Mucosa of rectum (tissue), 2 donors: ENCODE results near the gene MTUS2.

Experiments used
- H3K27ac ChIP-seq, 2 donors: one replicate each; pipeline ENCODE4 v1.7.0; 2013; ENCODE audit warnings: inconsistent platforms in 2 of 2, low read depth in 2 of 2, low read length in 2 of 2
- H3K27me3 ChIP-seq, 2 donors: one replicate each; pipeline ENCODE4 v1.7.0; 2013; ENCODE audit warnings: low read length in 2 of 2; ENCODE audit not compliant: control insufficient read depth in 2 of 2, insufficient read depth in 2 of 2
- H3K36me3 ChIP-seq, 2 donors: one replicate each; pipeline ENCODE4 v1.7.0; 2013; ENCODE audit warnings: low read length in 2 of 2; ENCODE audit not compliant: control insufficient read depth in 2 of 2, insufficient read depth in 2 of 2
- H3K4me1 ChIP-seq, 2 donors: one replicate each; pipeline ENCODE4 v1.7.0; 2013; ENCODE audit warnings: low read length in 2 of 2, mild to moderate bottlenecking in 1 of 2; ENCODE audit not compliant: control insufficient read depth in 2 of 2, insufficient read depth in 2 of 2
- H3K4me3 ChIP-seq, 2 donors: one replicate each; pipeline ENCODE4 v1.7.0; 2013; ENCODE audit warnings: low read length in 2 of 2
- H3K9ac ChIP-seq, 2 donors: one replicate each; pipeline ENCODE4 v1.7.0; 2013; ENCODE audit warnings: low read length in 2 of 2, low read depth in 1 of 2, mild to moderate bottlenecking in 1 of 2
- H3K9me3 ChIP-seq, 2 donors: one replicate each; pipeline ENCODE4 v1.7.0; 2013; ENCODE audit warnings: low read length in 2 of 2; ENCODE audit not compliant: control insufficient read depth in 2 of 2
- donor health status: healthy.
- donor health status: Normal muscosa, but diverticular disease.

The MTUS2 gene

DNA sequence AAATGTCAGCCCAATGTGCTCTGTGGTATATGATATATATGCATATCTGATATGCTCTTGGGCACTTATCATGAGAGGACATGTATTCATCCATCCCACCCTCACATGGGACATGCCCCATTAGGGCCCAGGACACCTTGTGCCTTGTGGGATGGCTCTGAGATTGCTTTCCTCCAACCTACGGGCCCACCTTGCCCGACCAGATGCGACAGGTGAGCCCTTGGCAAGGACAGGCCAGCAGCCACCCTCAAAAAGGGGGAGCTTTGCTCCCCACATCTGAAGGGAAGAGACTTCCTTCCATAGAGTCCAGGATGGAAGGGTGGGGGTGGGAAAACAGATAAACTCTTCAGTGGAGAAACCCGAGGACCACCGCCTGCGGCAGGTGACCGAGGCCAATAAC is 716.7 kb downstream of the MTUS2 start:
- H3K27me3 ChIP-seq, result no peaks in the 10 kb centered on the region
- no peak overlapping the region for H3K4me3 ChIP-seq
- H3K9ac ChIP-seq, result no peak overlapping the region
- peaks cover 0 to 4% of the 10 kb centered on the region in 2 donors for H3K4me1 ChIP-seq
- peaks cover 8 to 11% of the 10 kb centered on the region in 2 donors for H3K36me3 ChIP-seq
- H3K27ac ChIP-seq, result no peak overlapping the region
- H3K9me3 ChIP-seq, result no peaks in the 10 kb centered on the region

DNA sequence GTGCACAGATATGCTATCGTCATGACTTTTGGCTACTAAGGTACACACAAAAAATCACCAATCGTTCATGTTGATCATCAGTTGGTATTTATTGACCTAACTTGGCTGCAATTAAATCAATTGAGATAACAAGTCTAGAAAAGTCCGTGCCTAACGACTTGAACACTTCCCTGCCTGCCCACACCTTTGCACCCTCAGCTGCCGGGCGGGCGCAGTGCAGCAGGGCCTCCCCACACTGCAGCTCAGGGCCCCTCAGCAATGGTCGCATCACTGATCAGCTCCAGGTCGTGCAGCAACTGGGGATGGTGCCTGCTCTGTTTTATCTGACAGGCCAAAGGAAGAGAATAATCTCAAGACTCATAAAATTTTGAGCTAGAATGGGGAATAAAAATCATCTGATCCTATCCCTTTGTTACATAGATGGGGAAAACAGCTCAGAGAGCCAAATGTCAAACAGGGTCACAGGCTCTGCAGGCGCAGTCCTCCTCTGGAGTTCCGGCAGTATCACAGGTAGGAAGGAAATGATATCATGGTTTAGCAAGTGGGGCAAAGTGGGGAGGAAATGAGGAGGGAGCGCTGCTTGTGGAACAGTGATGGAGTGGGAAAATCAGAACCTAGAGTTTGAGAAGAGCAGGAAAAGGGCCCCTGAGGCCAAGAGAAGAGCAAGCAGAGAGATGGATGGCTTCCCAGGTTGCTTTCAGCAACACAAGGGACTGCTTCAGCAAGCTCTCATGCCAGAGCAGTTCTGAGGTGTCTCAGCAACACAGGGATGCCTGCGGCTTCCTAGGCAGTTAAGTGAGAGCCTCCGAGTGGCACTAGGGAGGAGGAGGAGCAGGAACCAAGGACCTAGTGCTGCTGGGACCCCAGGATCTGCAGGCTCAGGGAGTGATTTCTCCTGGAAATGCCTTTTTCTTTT is 717.9 kb downstream of the MTUS2 start:
- Histone ChIP-seq H3K36me3 (peaks cover 3 to 6% of the 10 kb centered on the region in 2 donors), H3K4me1 (peaks cover 0 to 4% of the 10 kb centered on the region in 2 donors), H3K27me3 (no peaks in the 10 kb centered on the region), H3K27ac (no peak overlapping the region), H3K4me3 (no peak overlapping the region), H3K9me3 (no peaks in the 10 kb centered on the region), H3K9ac (no peak overlapping the region)

DNA sequence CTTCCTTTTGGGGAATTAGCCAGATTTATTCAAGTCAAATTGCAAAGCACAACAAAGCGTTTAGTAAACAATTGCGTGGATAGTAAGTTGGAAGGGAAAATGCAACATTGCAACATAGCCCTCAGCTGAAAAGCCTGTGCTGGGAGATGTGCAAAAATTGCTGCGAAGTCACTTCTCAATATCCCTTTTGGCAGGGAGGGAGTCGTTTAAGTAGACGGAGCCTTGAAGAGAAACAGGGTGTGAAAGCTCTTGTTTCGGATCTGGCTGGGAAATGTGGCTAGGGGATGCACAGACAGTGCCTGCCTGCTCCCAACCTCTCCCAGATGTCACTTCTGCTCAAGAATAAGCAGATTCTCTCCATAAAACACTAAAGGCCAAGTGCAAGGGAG is 718.5 kb downstream of the MTUS2 start:
- no peaks in the 10 kb centered on the region for H3K27me3 ChIP-seq
- no peak overlapping the region for H3K27ac ChIP-seq
- no peaks in the 10 kb centered on the region for H3K9me3 ChIP-seq
- no peak overlapping the region for H3K9ac ChIP-seq
- H3K4me1 ChIP-seq, result peaks cover 0 to 4% of the 10 kb centered on the region in 2 donors
- no peak overlapping the region for H3K4me3 ChIP-seq
- peaks cover 3 to 4% of the 10 kb centered on the region in 2 donors for H3K36me3 ChIP-seq

DNA sequence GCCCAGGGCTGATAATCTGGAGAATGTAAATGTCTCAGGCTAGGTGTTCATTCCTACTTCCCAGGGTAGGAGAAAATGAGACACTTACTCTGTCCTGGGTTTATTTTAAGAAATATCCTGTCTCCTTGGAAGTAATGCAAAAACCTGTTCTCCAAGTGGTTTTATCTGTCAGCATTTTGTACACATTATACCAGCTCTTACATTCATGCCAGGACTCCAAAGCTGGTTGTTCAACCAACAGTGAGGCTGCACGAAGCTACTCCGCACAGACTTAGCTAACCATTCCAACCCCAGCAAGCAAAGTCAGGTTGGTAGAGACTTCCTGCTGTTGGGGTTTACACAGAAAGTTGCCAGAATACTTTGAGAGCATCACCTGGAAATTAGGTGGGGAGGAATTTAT is 719.7 kb downstream of the MTUS2 start:
- Histone ChIP-seq H3K27me3 (no peaks in the 10 kb centered on the region), H3K4me3 (no peak overlapping the region), H3K36me3 (peaks cover 3 to 4% of the 10 kb centered on the region in 2 donors), H3K9me3 (no peaks in the 10 kb centered on the region), H3K9ac (no peak overlapping the region), H3K4me1 (peaks cover 0 to 4% of the 10 kb centered on the region in 2 donors), H3K27ac (no peak overlapping the region)

DNA sequence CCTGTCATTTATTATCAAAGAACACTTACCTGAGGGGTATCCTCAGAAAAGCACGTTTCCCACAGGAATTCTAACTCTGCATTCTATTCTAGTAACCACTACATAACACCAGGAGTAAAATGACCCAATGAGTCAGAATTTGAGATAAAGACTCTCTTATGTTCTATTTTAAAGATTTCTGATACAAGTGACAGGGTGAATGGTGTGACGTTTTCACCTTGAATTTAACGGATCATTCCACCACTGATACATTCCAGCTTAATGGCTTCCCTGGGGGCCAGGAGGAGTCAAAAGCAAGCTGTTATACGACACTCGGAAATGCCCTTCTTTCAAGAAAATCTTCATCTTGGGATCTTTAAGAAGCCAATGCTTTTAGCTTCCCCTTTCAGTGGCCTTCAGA is 720.2 kb downstream of the MTUS2 start:
- Histone ChIP-seq H3K9ac (no peak overlapping the region), H3K9me3 (no peaks in the 10 kb centered on the region), H3K27me3 (no peaks in the 10 kb centered on the region), H3K4me1 (peaks cover 0 to 4% of the 10 kb centered on the region in 2 donors), H3K27ac (no peak overlapping the region), H3K36me3 (peaks cover 3 to 4% of the 10 kb centered on the region in 2 donors), H3K4me3 (no peak overlapping the region)

DNA sequence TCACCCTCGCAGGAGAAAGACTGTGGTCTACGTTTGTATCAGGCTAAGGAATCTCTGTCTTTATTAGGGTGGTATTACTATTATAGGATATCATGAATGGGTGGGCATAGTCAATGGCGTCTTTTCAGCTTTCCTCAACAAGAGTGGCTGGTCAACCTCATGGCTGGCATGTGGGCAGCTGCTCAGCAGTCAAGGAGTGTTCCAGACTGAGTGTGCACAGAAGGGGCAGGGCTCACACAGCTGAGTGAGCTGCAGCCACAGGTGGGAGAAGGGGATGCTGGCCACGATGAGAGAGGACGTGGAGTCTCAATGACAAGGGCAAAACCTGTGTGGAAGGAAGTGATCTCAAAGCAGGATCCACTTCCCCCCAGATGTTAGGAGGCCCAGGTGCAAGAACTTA is 720.7 kb downstream of the MTUS2 start:
- Histone ChIP-seq H3K9me3 (no peaks in the 10 kb centered on the region), H3K9ac (no peak overlapping the region), H3K4me3 (no peak overlapping the region)

DNA sequence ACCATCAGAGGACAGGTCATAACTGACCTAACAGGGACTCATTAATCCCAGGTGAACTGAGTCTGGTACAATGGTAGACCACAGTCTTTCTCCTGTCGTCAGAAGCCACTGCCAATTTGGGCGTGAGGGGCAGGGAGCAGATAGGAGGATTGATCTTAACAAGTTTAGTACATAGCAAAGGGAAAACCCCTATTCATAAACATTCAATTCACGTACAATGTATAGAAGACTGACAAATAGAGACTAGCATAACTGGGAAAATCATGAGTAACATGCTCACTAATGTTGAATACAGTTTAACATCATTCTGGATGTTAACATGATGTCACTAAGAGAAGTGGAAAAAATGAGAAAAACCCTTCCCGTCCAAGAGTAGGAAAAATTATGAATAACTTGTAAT is 721.3 kb downstream of the MTUS2 start:
- Histone ChIP-seq H3K27me3 (no peaks in the 10 kb centered on the region), H3K27ac (no peak overlapping the region), H3K9me3 (no peaks in the 10 kb centered on the region), H3K36me3 (peaks cover 0 to 3% of the 10 kb centered on the region in 2 donors), H3K4me1 (peaks cover 0 to 4% of the 10 kb centered on the region in 2 donors), H3K9ac (no peak overlapping the region), H3K4me3 (no peak overlapping the region)

More for the DNA sequence above, 720.7 kb downstream of the MTUS2 start:
- H3K27ac ChIP-seq, result no peak overlapping the region
- peaks cover 0 to 4% of the 10 kb centered on the region in 2 donors for H3K4me1 ChIP-seq
- peaks cover 1 to 4% of the 10 kb centered on the region in 2 donors for H3K36me3 ChIP-seq
- no peaks in the 10 kb centered on the region for H3K27me3 ChIP-seq

DNA sequence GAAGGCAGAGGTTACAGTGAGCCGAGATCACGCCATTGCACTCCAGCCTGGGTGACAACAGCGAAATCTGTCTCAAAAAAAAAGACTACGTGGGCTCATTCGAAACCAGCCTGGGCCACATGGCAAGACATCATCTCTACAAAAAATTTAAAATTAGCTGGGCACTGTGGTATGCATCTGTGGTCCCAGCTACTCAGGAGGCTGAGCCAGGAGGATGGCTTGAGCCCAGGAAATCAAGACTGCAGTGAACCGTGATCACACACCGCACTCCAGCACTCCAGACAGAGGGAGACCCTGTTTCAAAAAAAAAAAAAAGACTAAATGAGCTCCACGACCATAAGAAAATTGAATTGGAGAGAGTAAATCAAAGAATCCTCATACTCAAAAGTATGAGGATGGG is 722.2 kb downstream of the MTUS2 start:
- Histone ChIP-seq H3K4me1 (peaks cover 0 to 4% of the 10 kb centered on the region in 2 donors), H3K4me3 (no peak overlapping the region), H3K27ac (no peak overlapping the region), H3K9me3 (no peaks in the 10 kb centered on the region), H3K27me3 (no peaks in the 10 kb centered on the region), H3K36me3 (peaks cover 0 to 3% of the 10 kb centered on the region in 2 donors), H3K9ac (no peak overlapping the region)

DNA sequence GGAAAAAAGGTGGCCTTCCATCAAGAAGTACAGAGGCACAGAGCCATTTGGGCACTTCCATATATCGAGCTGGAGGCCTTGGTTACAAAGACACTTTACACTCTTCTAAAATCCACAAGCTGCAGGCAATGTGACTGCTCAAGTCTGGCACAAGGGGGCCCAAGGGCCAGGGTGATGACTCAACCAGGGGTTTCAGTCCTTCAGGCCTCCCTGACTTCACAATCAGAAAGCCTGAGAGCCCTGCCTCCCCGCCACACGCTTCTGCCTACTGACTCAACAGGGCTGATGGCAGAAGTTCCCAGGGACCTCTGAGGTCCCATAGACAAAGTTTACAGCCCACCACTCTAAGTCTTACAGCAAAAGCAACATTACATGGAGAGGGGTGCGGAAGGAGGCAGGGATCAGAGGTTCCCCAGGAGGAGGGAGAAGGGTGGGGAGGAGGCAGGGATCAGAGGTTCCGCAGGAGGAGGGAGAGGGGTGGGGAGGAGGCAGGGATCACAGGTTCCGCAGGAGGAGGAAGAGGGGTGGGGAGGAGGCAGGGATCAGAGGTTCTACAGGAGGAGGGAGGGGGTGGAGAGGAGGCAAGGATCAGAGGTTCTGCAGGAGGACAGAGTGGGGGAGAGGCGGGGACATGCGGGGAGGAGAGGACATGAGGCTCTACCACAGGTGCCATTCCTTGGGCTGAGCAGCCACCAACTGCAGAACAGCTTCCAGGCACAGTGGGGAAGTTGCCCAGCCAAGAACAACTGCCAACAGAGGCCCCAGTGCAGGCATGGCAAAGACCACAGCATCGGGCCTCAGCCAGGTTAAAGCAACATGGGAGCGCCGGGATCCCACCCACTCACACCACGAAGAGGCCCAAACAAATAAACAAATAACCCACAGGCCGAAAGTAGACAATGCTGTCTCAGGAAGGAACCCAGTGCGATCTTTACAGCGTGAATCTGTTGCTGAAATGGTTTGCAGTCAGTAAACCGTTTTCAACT is 723.4 kb downstream of the MTUS2 start:
- Histone ChIP-seq H3K4me3 (no peak overlapping the region), H3K9ac (no peak overlapping the region), H3K27me3 (no peaks in the 10 kb centered on the region), H3K36me3 (peaks cover 0 to 3% of the 10 kb centered on the region in 2 donors), H3K27ac (no peak overlapping the region), H3K9me3 (no peaks in the 10 kb centered on the region), H3K4me1 (peaks cover 7 to 9% of the 10 kb centered on the region in 2 donors)

DNA sequence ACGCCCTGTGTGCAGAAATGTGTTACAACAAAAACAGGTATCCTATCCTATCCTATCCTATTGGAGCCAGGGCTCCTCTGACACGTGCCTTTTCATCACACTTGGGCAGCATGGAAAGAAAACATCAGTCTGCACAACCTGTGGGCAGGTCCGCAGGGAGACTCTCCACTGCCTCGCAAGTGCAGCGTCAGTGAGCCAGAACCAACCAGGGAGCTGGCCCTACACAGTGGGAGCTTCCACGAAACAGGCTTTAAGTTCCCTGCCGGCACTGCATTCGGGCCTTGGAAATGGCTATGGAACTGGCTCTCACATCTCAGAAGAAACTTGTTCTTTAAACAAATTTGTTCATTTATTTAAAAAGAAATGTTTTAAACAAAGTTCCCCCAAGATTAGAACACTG is 725.8 kb downstream of the MTUS2 start:
- Histone ChIP-seq H3K27me3 (no peaks in the 10 kb centered on the region), H3K4me1 (peaks cover 7 to 14% of the 10 kb centered on the region in 2 donors), H3K9me3 (no peaks in the 10 kb centered on the region), H3K36me3 (peaks cover 3 to 7% of the 10 kb centered on the region in 2 donors), H3K4me3 (no peak overlapping the region), H3K27ac (no peak overlapping the region), H3K9ac (no peak overlapping the region)
